GM12891 (cell line): Measurements from ENCODE around the gene HS3ST4.

Source experiments
- PAX5 ChIP-seq: IDR thresholded peaks from 2 replicates; pipeline ENCODE4 v1.6.1; 2011; ENCODE audit warnings: low read length, moderate library complexity, mild to moderate bottlenecking; ENCODE audit not compliant: insufficient read depth, severe bottlenecking
- POLR2A ChIP-seq: IDR thresholded peaks from 2 replicates; pipeline ENCODE4 v1.6.1; 2011; ENCODE audit warnings: low read depth, low read length, control low read depth
- POLR2AphosphoS5 ChIP-seq: IDR thresholded peaks from 2 replicates; pipeline ENCODE4 v1.6.1; 2011; ENCODE audit warnings: low read depth, low read length, control low read depth
- TAF1 ChIP-seq: IDR thresholded peaks from 2 replicates; pipeline ENCODE4 v1.6.1; 2011; ENCODE audit warnings: low read depth, low read length, control low read depth

GRCh38 chr16:25726430-25727098, 34.8 kb downstream of the HS3ST4 start:
- TF ChIP-seq POLR2AphosphoS5 = no peak
- no peak for TF ChIP-seq POLR2A
- no peak for TF ChIP-seq TAF1
- no peak for TF ChIP-seq PAX5
